ENCODE data around the gene CYFIP2.

CYFIP2 gene

DNA sequence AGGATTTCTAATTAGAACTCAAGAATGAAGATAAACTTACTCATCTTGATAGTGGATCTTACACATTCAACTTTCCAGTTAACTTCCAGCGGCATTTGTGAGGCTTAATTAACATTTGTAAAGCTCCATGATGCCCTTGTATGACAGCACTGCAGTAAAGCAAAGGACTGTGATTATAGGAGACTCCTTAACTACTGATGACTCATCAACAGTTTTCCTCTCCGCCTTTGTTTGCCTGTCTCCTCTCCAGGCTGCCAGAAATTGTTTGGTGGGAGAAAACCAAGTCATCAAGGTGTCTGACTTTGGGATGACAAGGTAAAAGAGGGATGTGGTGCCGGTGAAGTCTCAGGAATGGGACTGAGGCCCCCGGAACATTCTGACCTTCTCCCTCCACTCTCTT lies 20.4 kb upstream of the CYFIP2 start:
- Histone ChIP-seq H3K4me1 (ENCODE audit: low read length) (no peaks in the 10 kb centered on the region), H3K27ac (ENCODE audit: low read length) (no peak overlapping the region), H2AFZ (ENCODE audit: low read length) (no peak overlapping the region), H3K27me3 (replicated peaks; ENCODE audit: insufficient read depth, low read length) (no peaks in the 10 kb centered on the region), H3K9ac (ENCODE audit: low read length) (no peak overlapping the region), H3F3A (ENCODE audit: insufficient read depth, low read length) (no peaks in the 10 kb centered on the region), H3K36me3 (replicated peaks; ENCODE audit: insufficient read depth, low read length) (no peaks in the 10 kb centered on the region), H3K9me3 (replicated peaks; ENCODE audit: insufficient read depth, low read length) (no peaks in the 10 kb centered on the region), H3K4me3 (ENCODE audit: low read length) (no peak overlapping the region), H3K4me2 (ENCODE audit: low read depth, low read length) (no peak overlapping the region), H4K20me1 (ENCODE audit: insufficient read depth, low read length) (no peaks in the 10 kb centered on the region), H3K79me2 (ENCODE audit: low read length) (no peaks in the 10 kb centered on the region), H3K9me2 (replicated peaks; ENCODE audit: insufficient read depth, low read length) (no peaks in the 10 kb centered on the region)
- no peak for DNase-seq
- TF ChIP-seq, protein P1, sequence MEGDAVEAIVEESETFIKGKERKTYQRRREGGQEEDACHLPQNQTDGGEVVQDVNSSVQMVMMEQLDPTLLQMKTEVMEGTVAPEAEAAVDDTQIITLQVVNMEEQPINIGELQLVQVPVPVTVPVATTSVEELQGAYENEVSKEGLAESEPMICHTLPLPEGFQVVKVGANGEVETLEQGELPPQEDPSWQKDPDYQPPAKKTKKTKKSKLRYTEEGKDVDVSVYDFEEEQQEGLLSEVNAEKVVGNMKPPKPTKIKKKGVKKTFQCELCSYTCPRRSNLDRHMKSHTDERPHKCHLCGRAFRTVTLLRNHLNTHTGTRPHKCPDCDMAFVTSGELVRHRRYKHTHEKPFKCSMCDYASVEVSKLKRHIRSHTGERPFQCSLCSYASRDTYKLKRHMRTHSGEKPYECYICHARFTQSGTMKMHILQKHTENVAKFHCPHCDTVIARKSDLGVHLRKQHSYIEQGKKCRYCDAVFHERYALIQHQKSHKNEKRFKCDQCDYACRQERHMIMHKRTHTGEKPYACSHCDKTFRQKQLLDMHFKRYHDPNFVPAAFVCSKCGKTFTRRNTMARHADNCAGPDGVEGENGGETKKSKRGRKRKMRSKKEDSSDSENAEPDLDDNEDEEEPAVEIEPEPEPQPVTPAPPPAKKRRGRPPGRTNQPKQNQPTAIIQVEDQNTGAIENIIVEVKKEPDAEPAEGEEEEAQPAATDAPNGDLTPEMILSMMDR (IDR thresholded peaks at IDR 0.05; ENCODE audit: low read length), result no peak
- TF ChIP-seq EZH2 (optimal IDR thresholded peaks at IDR 0.05; ENCODE audit: low read depth, low read length) (no peak), EZH2phosphoT487 (IDR thresholded peaks at IDR 0.05; ENCODE audit: low read length) (no peak)

DNA sequence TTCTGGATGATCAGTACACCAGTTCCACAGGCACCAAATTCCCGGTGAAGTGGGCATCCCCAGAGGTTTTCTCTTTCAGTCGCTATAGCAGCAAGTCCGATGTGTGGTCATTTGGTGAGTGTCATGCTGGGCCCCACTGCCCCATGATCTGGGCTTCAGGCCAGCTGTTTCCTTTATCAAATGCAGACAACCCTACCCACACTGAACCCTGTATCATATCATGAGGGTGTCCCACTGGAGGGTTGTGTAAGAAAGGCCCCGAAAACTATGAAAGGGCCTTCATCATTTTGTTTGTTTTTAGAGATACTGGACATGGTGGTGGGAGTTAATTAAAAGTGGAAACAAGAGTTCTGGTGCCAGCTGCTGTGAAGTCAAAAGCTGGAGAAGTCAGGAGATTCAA lies 20.0 kb upstream of the CYFIP2 start:
- no peak overlapping the region for H2AFZ ChIP-seq (ENCODE audit: low read length)

DNA sequence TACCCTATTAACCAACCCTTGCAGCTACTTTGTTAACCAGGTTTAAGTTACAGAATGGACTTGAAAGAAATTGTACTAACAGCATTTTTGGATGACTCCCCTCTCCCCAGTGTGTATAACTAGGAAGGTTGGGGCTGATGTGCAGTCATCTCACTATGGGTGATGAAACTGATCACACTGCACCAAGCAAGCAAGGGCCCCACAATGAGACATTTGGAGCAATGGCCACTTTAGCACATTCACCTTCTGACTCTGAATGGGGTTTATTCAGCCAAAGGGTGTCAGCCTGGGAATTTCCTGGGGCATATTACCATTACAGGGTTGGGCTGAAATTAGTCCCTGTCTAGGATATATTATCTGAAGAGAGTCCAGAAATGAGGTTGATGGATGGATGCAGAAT lies 18.7 kb upstream of the CYFIP2 start:
- no peak for DNase-seq
- H3K4me2 ChIP-seq (ENCODE audit: low read depth, low read length), result no peak overlapping the region
- H3K9me2 ChIP-seq (replicated peaks; ENCODE audit: insufficient read depth, low read length), result no peaks in the 10 kb centered on the region
- H3F3A ChIP-seq (ENCODE audit: insufficient read depth, low read length), result peaks cover 2% of the 10 kb centered on the region; the same call in 1 of the 2 replicates
- H3K36me3 ChIP-seq (replicated peaks; ENCODE audit: insufficient read depth, low read length), result no peaks in the 10 kb centered on the region
- H4K20me1 ChIP-seq (ENCODE audit: insufficient read depth, low read length), result no peaks in the 10 kb centered on the region
- H3K4me3 ChIP-seq (ENCODE audit: low read length), result no peak overlapping the region
- H3K27me3 ChIP-seq (replicated peaks; ENCODE audit: insufficient read depth, low read length), result no peaks in the 10 kb centered on the region
- no peak overlapping the region for H2AFZ ChIP-seq (ENCODE audit: low read length)
- H3K9me3 ChIP-seq (replicated peaks; ENCODE audit: insufficient read depth, low read length), result no peaks in the 10 kb centered on the region
- no peaks in the 10 kb centered on the region for H3K79me2 ChIP-seq (ENCODE audit: low read length)
- H3K9ac ChIP-seq (ENCODE audit: low read length), result no peak overlapping the region
- no peak overlapping the region for H3K27ac ChIP-seq (ENCODE audit: low read length)
- TF ChIP-seq, protein P1 (IDR thresholded peaks at IDR 0.05; ENCODE audit: low read length), result no peak
- no peak for TF ChIP-seq EZH2 (optimal IDR thresholded peaks at IDR 0.05; ENCODE audit: low read depth, low read length)
- no peak for TF ChIP-seq EZH2phosphoT487 (IDR thresholded peaks at IDR 0.05; ENCODE audit: low read length)
- peaks cover 2% of the 10 kb centered on the region for H3K4me1 ChIP-seq (ENCODE audit: low read length)

More for the DNA sequence above, 20.0 kb upstream of the CYFIP2 start:
- Histone ChIP-seq H3K27me3 (replicated peaks; ENCODE audit: insufficient read depth, low read length) (no peaks in the 10 kb centered on the region), H3K4me1 (ENCODE audit: low read length) (no peaks in the 10 kb centered on the region), H3K9me2 (replicated peaks; ENCODE audit: insufficient read depth, low read length) (no peaks in the 10 kb centered on the region), H3K36me3 (replicated peaks; ENCODE audit: insufficient read depth, low read length) (no peaks in the 10 kb centered on the region), H3F3A (ENCODE audit: insufficient read depth, low read length) (no peaks in the 10 kb centered on the region), H3K9me3 (replicated peaks; ENCODE audit: insufficient read depth, low read length) (no peaks in the 10 kb centered on the region), H3K79me2 (ENCODE audit: low read length) (no peaks in the 10 kb centered on the region), H3K4me3 (ENCODE audit: low read length) (no peak overlapping the region), H4K20me1 (ENCODE audit: insufficient read depth, low read length) (no peaks in the 10 kb centered on the region), H3K4me2 (ENCODE audit: low read depth, low read length) (no peak overlapping the region), H3K27ac (ENCODE audit: low read length) (no peak overlapping the region), H3K9ac (ENCODE audit: low read length) (no peak overlapping the region)
- no peak for DNase-seq
- TF ChIP-seq EZH2 (optimal IDR thresholded peaks at IDR 0.05; ENCODE audit: low read depth, low read length), result no peak
- TF ChIP-seq EZH2phosphoT487 (IDR thresholded peaks at IDR 0.05; ENCODE audit: low read length), result no peak
- TF ChIP-seq, protein P1 (IDR thresholded peaks at IDR 0.05; ENCODE audit: low read length), result no peak
